Activated CD4-positive, alpha-beta T cell treated with anti-CD3 and anti-CD28 coated beads, Interleukin-2, amount 10 ng/mL, durations not matched to agents 24 days and 14 days (primary cell): ENCODE data around the gene ATF7IP2. TPM values are rescaled to one million over a fixed set of nuclear protein-coding genes. Genes with fewer than 3 reads are reported as not detected.
"Not testable (repeated sequence)": the region's sequence is repeated elsewhere in the genome, so short reads cannot be mapped to it uniquely, and the experiment has no call there.

ENCODE experiments used
- DNase-seq: peaks from one replicate; pipeline ENCODE4 v3.0.0; 2022
- H3K27ac Mint-ChIP-seq: one replicate; pipeline ENCODE4 v1.8.0; 2022; ENCODE audit warnings: mild to moderate bottlenecking, mixed read lengths
- H3K27me3 Mint-ChIP-seq: one replicate; pipeline ENCODE4 v1.8.0; 2022; ENCODE audit warnings: mixed read lengths
- H3K36me3 Mint-ChIP-seq: one replicate; pipeline ENCODE4 v1.8.0; 2022; ENCODE audit warnings: low read depth, mild to moderate bottlenecking, mixed read lengths
- H3K4me1 Mint-ChIP-seq: one replicate; pipeline ENCODE4 v1.8.0; 2021; ENCODE audit warnings: mixed read lengths
- H3K4me3 Mint-ChIP-seq: one replicate; pipeline ENCODE4 v1.8.0; 2022; ENCODE audit warnings: mild to moderate bottlenecking, moderate library complexity, mixed read lengths
- H3K9me3 Mint-ChIP-seq: one replicate; pipeline ENCODE4 v1.8.0; 2021; ENCODE audit warnings: mixed read lengths
- intact Hi-C: fragments of 100-400 bp; cut with micrococcal nuclease; formaldehyde crosslinking; loops from one replicate; pipeline ENCODE4 v1.15.1; 2023
- total RNA-seq: library from RNA; stranded (reverse); gene quantifications from 2 replicates; pipeline ENCODE4 v1.2.3, GENCODE V29; 2022

Gene ATF7IP2
- total RNA-seq, 1 donor from 2014 or later: 23.4 TPM

- H3K4me3 Mint-ChIP-seq: peak overlapping the region; percentile 55
- H3K9me3 Mint-ChIP-seq: peaks cover 13% of the 10 kb centered on the region
- peaks cover 4% of the 10 kb centered on the region for H3K27me3 Mint-ChIP-seq
- peaks cover 18% of the 10 kb centered on the region for H3K4me1 Mint-ChIP-seq
- H3K36me3 Mint-ChIP-seq: peaks cover 5% of the 10 kb centered on the region
- peak; percentile 78 for DNase-seq
- peak overlapping the region; percentile 55 for H3K27ac Mint-ChIP-seq
- intact Hi-C loops: no loop called here
Measured at GRCh38 chr16:10362077-10362863, 23.6 kb upstream of the ATF7IP2 start.

- H3K27ac Mint-ChIP-seq: peak overlapping the region; percentile 34
- intact Hi-C loops, DNase-seq, H3K36me3 Mint-ChIP-seq, H3K27me3 Mint-ChIP-seq: not testable (repeated sequence)
- H3K4me1 Mint-ChIP-seq: peaks cover 18% of the 10 kb centered on the region
- peak overlapping the region; percentile 32 for H3K4me3 Mint-ChIP-seq
- H3K9me3 Mint-ChIP-seq: peaks cover 13% of the 10 kb centered on the region
Measured at GRCh38 chr16:10362864-10363197, 23.0 kb upstream of the ATF7IP2 start.

- H3K4me1 Mint-ChIP-seq: peaks cover 11% of the 10 kb centered on the region
- DNase-seq, H3K36me3 Mint-ChIP-seq, H3K4me3 Mint-ChIP-seq, H3K27me3 Mint-ChIP-seq, intact Hi-C loops, H3K9me3 Mint-ChIP-seq, H3K27ac Mint-ChIP-seq: not testable (repeated sequence)
Measured at GRCh38 chr16:10366619-10367018, 19.2 kb upstream of the ATF7IP2 start.

GRCh38 chr16:10367616-10368188, 18.2 kb upstream of the ATF7IP2 start:
- Mint-ChIP-seq H3K4me1 (peaks cover 2% of the 10 kb centered on the region), H3K36me3 (no peaks in the 10 kb centered on the region), H3K9me3 (no peaks in the 10 kb centered on the region), H3K27me3 (peaks cover 2% of the 10 kb centered on the region), H3K27ac (no peak overlapping the region), H3K4me3 (no peak overlapping the region)
- DNase-seq: no peak
- intact Hi-C loops: no loop called here

- Mint-ChIP-seq H3K27ac (no peak overlapping the region), H3K4me1 (no peaks in the 10 kb centered on the region), H3K4me3 (no peak overlapping the region), H3K9me3 (no peaks in the 10 kb centered on the region), H3K36me3 (no peaks in the 10 kb centered on the region), H3K27me3 (peaks cover 2% of the 10 kb centered on the region)
- no peak for DNase-seq
- intact Hi-C loops: no loop called here
Measured at GRCh38 chr16:10368969-10369551, 16.8 kb upstream of the ATF7IP2 start.

GRCh38 chr16:10370096-10370726, 15.7 kb upstream of the ATF7IP2 start:
- Mint-ChIP-seq H3K4me1 (no peaks in the 10 kb centered on the region), H3K4me3 (no peak overlapping the region), H3K27ac (no peak overlapping the region), H3K27me3 (peaks cover 5% of the 10 kb centered on the region), H3K9me3 (peaks cover 3% of the 10 kb centered on the region), H3K36me3 (no peaks in the 10 kb centered on the region)
- intact Hi-C loops: no loop called here
- no peak for DNase-seq

GRCh38 chr16:10371592-10371991, 14.3 kb upstream of the ATF7IP2 start:
- no peak for DNase-seq
- intact Hi-C loops: no loop called here
- Mint-ChIP-seq H3K27ac (no peak overlapping the region), H3K36me3 (no peaks in the 10 kb centered on the region), H3K4me3 (no peak overlapping the region), H3K4me1 (no peaks in the 10 kb centered on the region), H3K27me3 (peaks cover 5% of the 10 kb centered on the region), H3K9me3 (peaks cover 3% of the 10 kb centered on the region)

- H3K36me3 Mint-ChIP-seq: no peaks in the 10 kb centered on the region
- H3K27ac Mint-ChIP-seq: no peak overlapping the region
- intact Hi-C loops: no loop called here
- no peak overlapping the region for H3K4me3 Mint-ChIP-seq
- peaks cover 5% of the 10 kb centered on the region for H3K27me3 Mint-ChIP-seq
- DNase-seq: no peak
- peaks cover 3% of the 10 kb centered on the region for H3K9me3 Mint-ChIP-seq
- H3K4me1 Mint-ChIP-seq: no peaks in the 10 kb centered on the region
Measured at GRCh38 chr16:10373556-10373955, 12.3 kb upstream of the ATF7IP2 start.

GRCh38 chr16:10376229-10376628, 9.6 kb upstream of the ATF7IP2 start:
- peaks cover 3% of the 10 kb centered on the region for H3K27me3 Mint-ChIP-seq

GRCh38 chr16:10383626-10384025, 2.2 kb upstream of the ATF7IP2 start:
- Mint-ChIP-seq H3K4me1 (peaks cover 19% of the 10 kb centered on the region), H3K27ac (no peak overlapping the region), H3K4me3 (no peak overlapping the region), H3K27me3 (no peaks in the 10 kb centered on the region), H3K36me3 (peaks cover 11% of the 10 kb centered on the region), H3K9me3 (peaks cover 3% of the 10 kb centered on the region)
- intact Hi-C loops: no loop called here
- no peak for DNase-seq

More at GRCh38 chr16:10376229-10376628, 9.6 kb upstream of the ATF7IP2 start:
- Mint-ChIP-seq H3K9me3 (peaks cover 3% of the 10 kb centered on the region), H3K27ac (no peak overlapping the region), H3K36me3 (no peaks in the 10 kb centered on the region), H3K4me1 (no peaks in the 10 kb centered on the region), H3K4me3 (no peak overlapping the region)
- intact Hi-C loops: no loop called here
- DNase-seq: no peak

GRCh38 chr16:10386517-10387100, 748 bp downstream of the ATF7IP2 start:
- intact Hi-C loops: loop anchor here (2.0 to 5.0 kb wide), 3 partner anchors 58 to 351 kb away; no protein-coding TSS in a partner anchor

GRCh38 chr16:10387188-10387617, 1.3 kb downstream of the ATF7IP2 start:
- intact Hi-C loops: loop anchor here (2.0 to 5.0 kb wide), 3 partner anchors 58 to 350 kb away; no protein-coding TSS in a partner anchor
- Mint-ChIP-seq H3K9me3 (peaks cover 3% of the 10 kb centered on the region), H3K4me1 (peaks cover 33% of the 10 kb centered on the region), H3K36me3 (peaks cover 29% of the 10 kb centered on the region), H3K4me3 (peak overlapping the region; percentile 96), H3K27ac (peak overlapping the region; percentile 97), H3K27me3 (no peaks in the 10 kb centered on the region)
- peak; percentile 58 for DNase-seq

More at GRCh38 chr16:10386517-10387100, 748 bp downstream of the ATF7IP2 start:
- Mint-ChIP-seq H3K27me3 (no peaks in the 10 kb centered on the region), H3K27ac (peak overlapping the region; percentile 97), H3K4me3 (peak overlapping the region; percentile 96), H3K36me3 (peaks cover 29% of the 10 kb centered on the region), H3K9me3 (peaks cover 3% of the 10 kb centered on the region), H3K4me1 (peaks cover 33% of the 10 kb centered on the region)
- no peak for DNase-seq

GRCh38 chr16:10388988-10389387, 3.1 kb downstream of the ATF7IP2 start:
- peaks cover 31% of the 10 kb centered on the region for H3K4me1 Mint-ChIP-seq
- peaks cover 3% of the 10 kb centered on the region for H3K9me3 Mint-ChIP-seq
- H3K36me3 Mint-ChIP-seq: peaks cover 38% of the 10 kb centered on the region
- no peaks in the 10 kb centered on the region for H3K27me3 Mint-ChIP-seq
- peak overlapping the region; percentile 22 for H3K4me3 Mint-ChIP-seq
- intact Hi-C loops: loop anchor here (5.0 kb wide), 2 partner anchors 123 to 348 kb away; no protein-coding TSS in a partner anchor
- no peak for DNase-seq
- no peak overlapping the region for H3K27ac Mint-ChIP-seq
